DND-41 (cell line): ENCODE data around the gene DPF3.

Source experiments
- ATAC-seq: fragments of 200-7000 bp; cut with Tn5 transposase; 3 replicates; pipeline ENCODE4 v1.9.1; 2021; ENCODE audit warnings: low read depth; ENCODE audit not compliant: insufficient read depth
- DNase-seq: peaks from one replicate; pipeline ENCODE4 v3.0.0-alpha.2; 2020
- H2AFZ ChIP-seq: 2 replicates; pipeline ENCODE4 v1.6.0; 2012; ENCODE audit warnings: low read depth, low read length
- H3K27ac ChIP-seq: 2 replicates; pipeline ENCODE4 v1.5.1; 2012; ENCODE audit warnings: low read length, inconsistent platforms
- H3K27me3 ChIP-seq: fragments of 200-600 bp; sonication (generic); 2 replicates; pipeline ENCODE4 v1.6.0; 2012; ENCODE audit warnings: low read length, mild to moderate bottlenecking, inconsistent platforms; ENCODE audit not compliant: insufficient read depth, poor library complexity
- H3K36me3 ChIP-seq: 2 replicates; pipeline ENCODE4 v1.5.1; 2012; ENCODE audit warnings: low read length, inconsistent platforms; ENCODE audit not compliant: insufficient read depth
- H3K4me1 ChIP-seq: 2 replicates; pipeline ENCODE4 v1.5.1; 2012; ENCODE audit warnings: mild to moderate bottlenecking, low read length; ENCODE audit not compliant: insufficient read depth
- H3K4me2 ChIP-seq: 2 replicates; pipeline ENCODE4 v1.6.0; 2012; ENCODE audit warnings: mild to moderate bottlenecking, moderate library complexity, low read length, inconsistent platforms; ENCODE audit not compliant: insufficient read depth
- H3K4me3 ChIP-seq, 2 experiments: fragments of 200-600 bp in 1 of 2; shearing (Covaris generic) in 1 of 2; 2 replicates each; pipeline ENCODE4 v1.5.1; 2012 to 2016; ENCODE audit warnings: inconsistent platforms in 2 of 2, low read length in 2 of 2, mild to moderate bottlenecking in 2 of 2, low read depth in 1 of 2, moderate library complexity in 1 of 2
- H3K79me2 ChIP-seq: 2 replicates; pipeline ENCODE4 v1.6.0; 2012; ENCODE audit warnings: low read length, inconsistent platforms; ENCODE audit not compliant: insufficient read depth
- H3K9ac ChIP-seq: 2 replicates; pipeline ENCODE4 v1.6.0; 2012; ENCODE audit warnings: low read depth, mild to moderate bottlenecking, inconsistent platforms, low read length, moderate library complexity
- H3K9me3 ChIP-seq: 2 replicates; pipeline ENCODE4 v1.5.1; 2012; ENCODE audit warnings: low read length, moderate library complexity, mild to moderate bottlenecking, inconsistent platforms; ENCODE audit not compliant: insufficient read depth, severe bottlenecking
- H4K20me1 ChIP-seq: 2 replicates; pipeline ENCODE4 v1.6.0; 2012; ENCODE audit warnings: low read length; ENCODE audit not compliant: insufficient read depth
- EZH2 ChIP-seq: IDR thresholded peaks from 3 replicates; pipeline ENCODE4 v1.6.1; 2012; ENCODE audit warnings: borderline replicate concordance, low read depth, mild to moderate bottlenecking, moderate library complexity, low read length, inconsistent platforms; ENCODE audit not compliant: severe bottlenecking
- TF ChIP-seq, protein P1 (sequence below): IDR thresholded peaks from 2 replicates; pipeline ENCODE4 v1.5.1; 2012; ENCODE audit warnings: borderline replicate concordance, low read length, moderate library complexity, mild to moderate bottlenecking; ENCODE audit not compliant: poor library complexity, severe bottlenecking; ENCODE audit errors: extremely low read depth

DPF3 gene

DNA sequence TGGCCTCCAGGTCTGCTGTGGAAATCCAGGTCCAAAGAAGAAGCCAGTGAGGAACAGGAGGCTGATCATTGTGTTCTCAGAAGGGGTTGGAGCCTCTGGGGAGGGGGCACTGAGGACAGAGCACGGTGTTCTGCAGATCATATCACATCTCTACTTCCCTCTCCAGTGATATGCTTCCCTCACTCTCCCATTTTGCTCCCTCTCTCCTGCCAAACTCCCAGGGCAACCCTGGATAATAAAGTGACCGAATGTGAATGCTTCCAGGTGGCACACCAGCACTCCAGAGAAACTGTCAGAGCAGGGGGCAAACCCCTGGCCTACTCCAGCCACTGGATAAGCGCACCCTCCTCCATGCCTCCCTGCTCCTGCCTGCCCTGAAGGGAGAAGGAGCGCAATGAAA, 57.8 kb downstream of the DPF3 start:
- H4K20me1 ChIP-seq = peaks cover 3% of the 10 kb centered on the region; the same call in 1 of the 2 replicates
- no peak overlapping the region for H3K4me3 ChIP-seq
- H3K36me3 ChIP-seq = no peaks in the 10 kb centered on the region
- ATAC-seq (no peak), DNase-seq (no peak)
- no peaks in the 10 kb centered on the region for H3K4me1 ChIP-seq
- H3K27me3 ChIP-seq = no peaks in the 10 kb centered on the region
- no peak overlapping the region for H2AFZ ChIP-seq
- H3K27ac ChIP-seq = no peak overlapping the region
- H3K4me2 ChIP-seq = no peak overlapping the region
- no peaks in the 10 kb centered on the region for H3K9me3 ChIP-seq
- TF ChIP-seq, protein P1, sequence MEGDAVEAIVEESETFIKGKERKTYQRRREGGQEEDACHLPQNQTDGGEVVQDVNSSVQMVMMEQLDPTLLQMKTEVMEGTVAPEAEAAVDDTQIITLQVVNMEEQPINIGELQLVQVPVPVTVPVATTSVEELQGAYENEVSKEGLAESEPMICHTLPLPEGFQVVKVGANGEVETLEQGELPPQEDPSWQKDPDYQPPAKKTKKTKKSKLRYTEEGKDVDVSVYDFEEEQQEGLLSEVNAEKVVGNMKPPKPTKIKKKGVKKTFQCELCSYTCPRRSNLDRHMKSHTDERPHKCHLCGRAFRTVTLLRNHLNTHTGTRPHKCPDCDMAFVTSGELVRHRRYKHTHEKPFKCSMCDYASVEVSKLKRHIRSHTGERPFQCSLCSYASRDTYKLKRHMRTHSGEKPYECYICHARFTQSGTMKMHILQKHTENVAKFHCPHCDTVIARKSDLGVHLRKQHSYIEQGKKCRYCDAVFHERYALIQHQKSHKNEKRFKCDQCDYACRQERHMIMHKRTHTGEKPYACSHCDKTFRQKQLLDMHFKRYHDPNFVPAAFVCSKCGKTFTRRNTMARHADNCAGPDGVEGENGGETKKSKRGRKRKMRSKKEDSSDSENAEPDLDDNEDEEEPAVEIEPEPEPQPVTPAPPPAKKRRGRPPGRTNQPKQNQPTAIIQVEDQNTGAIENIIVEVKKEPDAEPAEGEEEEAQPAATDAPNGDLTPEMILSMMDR = no peak
- no peak for TF ChIP-seq EZH2
- H3K79me2 ChIP-seq = no peaks in the 10 kb centered on the region
- no peak overlapping the region for H3K9ac ChIP-seq

- Histone ChIP-seq H2AFZ (no peak overlapping the region), H3K79me2 (no peaks in the 10 kb centered on the region), H3K36me3 (no peaks in the 10 kb centered on the region), H3K9ac (no peak overlapping the region), H3K4me2 (no peak overlapping the region), H3K4me1 (no peaks in the 10 kb centered on the region), H3K27ac (no peak overlapping the region), H3K27me3 (no peaks in the 10 kb centered on the region), H3K4me3 (no peak overlapping the region), H4K20me1 (peaks cover 3% of the 10 kb centered on the region; the same call in 1 of the 2 replicates), H3K9me3 (no peaks in the 10 kb centered on the region)
- no peak for DNase-seq
- TF ChIP-seq EZH2 = no peak
- TF ChIP-seq, protein P1 = no peak
- ATAC-seq = no peak
Measured at GRCh38 chr14:72833174-72833573, 60.7 kb downstream of the DPF3 start.

DNA sequence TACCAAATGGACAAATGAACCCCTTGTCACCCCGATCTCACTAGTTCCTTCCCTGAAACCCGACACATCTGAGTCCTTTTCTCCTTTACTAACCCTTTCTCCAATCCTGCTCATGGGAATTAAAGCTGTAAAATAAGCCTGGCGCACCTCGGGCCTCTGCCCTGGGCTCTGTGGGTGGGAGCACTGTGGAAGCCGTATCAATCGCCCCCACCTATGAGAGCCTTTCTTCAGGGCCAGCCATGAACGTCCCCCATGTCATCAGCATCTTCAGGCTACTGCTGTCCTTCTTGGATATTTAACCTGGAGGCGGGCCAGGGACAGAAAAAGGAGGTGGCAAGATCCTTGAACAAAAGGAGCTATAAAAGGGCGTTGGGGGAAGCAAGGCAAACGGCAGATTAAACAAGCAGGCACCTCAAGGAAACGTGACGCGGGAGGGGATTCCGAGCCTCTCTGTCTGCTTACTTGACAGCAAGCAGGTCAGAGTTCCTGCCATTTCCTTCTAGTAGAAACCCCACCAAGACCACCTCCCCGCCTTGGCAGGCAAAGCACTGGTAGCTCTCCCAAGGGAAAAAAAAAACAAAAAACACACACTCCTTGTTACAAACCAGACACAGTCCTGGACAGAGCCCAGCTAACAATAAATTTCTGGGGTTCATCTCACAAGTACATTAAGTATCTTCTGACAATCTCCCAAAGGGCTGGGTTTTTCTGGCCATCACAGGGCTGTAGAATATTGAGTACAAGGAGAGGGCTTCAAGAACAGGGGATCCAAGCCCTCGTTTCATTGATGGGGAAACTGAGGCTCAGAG, 62.9 kb downstream of the DPF3 start:
- H3K79me2 ChIP-seq = no peaks in the 10 kb centered on the region
- H3K9ac ChIP-seq = no peak overlapping the region
- no peaks in the 10 kb centered on the region for H3K4me1 ChIP-seq
- no peaks in the 10 kb centered on the region for H3K36me3 ChIP-seq
- DNase-seq (no peak), ATAC-seq (no peak)
- no peaks in the 10 kb centered on the region for H3K9me3 ChIP-seq
- no peak overlapping the region for H3K4me2 ChIP-seq
- H3K27ac ChIP-seq = no peak overlapping the region
- H3K27me3 ChIP-seq = no peaks in the 10 kb centered on the region
- no peaks in the 10 kb centered on the region for H4K20me1 ChIP-seq
- H2AFZ ChIP-seq = no peak overlapping the region
- H3K4me3 ChIP-seq = no peak overlapping the region
- TF ChIP-seq, protein P1 = no peak
- no peak for TF ChIP-seq EZH2
